SH-SY5Y (cell line): ENCODE measurements around the gene FITM1.
A peak's percentile ranks its signal among the peaks of the same experiment; 100 is the strongest.

Experiments
- GATA2 ChIP-seq: IDR thresholded peaks from 2 replicates; pipeline ENCODE4 v1.6.1; 2011; ENCODE audit warnings: mild to moderate bottlenecking, low read depth, low read length
- GATA3 ChIP-seq: IDR thresholded peaks from 2 replicates; pipeline ENCODE4 v1.6.1; 2011; ENCODE audit warnings: low read depth, mild to moderate bottlenecking, low read length, moderate library complexity

The FITM1 gene

GRCh38 chr14:24165785-24166184 lies 35.3 kb downstream of the FITM1 start:
- TF ChIP-seq GATA3, result no peak
- no peak for TF ChIP-seq GATA2

GRCh38 chr14:24167469-24168114 lies 37.1 kb downstream of the FITM1 start:
- TF ChIP-seq GATA2 (no peak), GATA3 (no peak)

- TF ChIP-seq GATA3 (no peak), GATA2 (no peak)
Measured at GRCh38 chr14:24171422-24172260, 41.2 kb downstream of the FITM1 start, which contains the start of gene REC8. Gene REC8, plus strand, starts transcription at chr14:24172080. Its CDS starts 473 bp downstream, at chr14:24172553.

GRCh38 chr14:24172261-24172860 lies 41.9 kb downstream of the FITM1 start:
- no peak for TF ChIP-seq GATA3
- TF ChIP-seq GATA2, result no peak

GRCh38 chr14:24172871-24173281 lies 42.4 kb downstream of the FITM1 start:
- TF ChIP-seq GATA2 (peak; percentile 50), GATA3 (no peak)

- TF ChIP-seq GATA2 (no peak), GATA3 (no peak)
Measured at GRCh38 chr14:24176599-24176998, 46.1 kb downstream of the FITM1 start.

GRCh38 chr14:24177041-24177825 lies 46.8 kb downstream of the FITM1 start:
- TF ChIP-seq GATA3, result no peak
- no peak for TF ChIP-seq GATA2

- no peak for TF ChIP-seq GATA3
- no peak for TF ChIP-seq GATA2
Measured at GRCh38 chr14:24177891-24178290, 47.4 kb downstream of the FITM1 start.

GRCh38 chr14:24178399-24179178 lies 48.1 kb downstream of the FITM1 start:
- no peak for TF ChIP-seq GATA3

GRCh38 chr14:24179294-24179960 lies 49.0 kb downstream of the FITM1 start:
- TF ChIP-seq GATA3 (no peak), GATA2 (no peak)

GRCh38 chr14:24179961-24180796 lies 49.7 kb downstream of the FITM1 start:
- TF ChIP-seq GATA3 (no peak), GATA2 (no peak)
